HepG2 (cell line): ENCODE results near the gene ALG14. TPM values are rescaled to one million over a fixed set of nuclear protein-coding genes. Genes with fewer than 3 reads are reported as not detected.

Source experiments
- BCL6 ChIP-seq: IDR thresholded peaks from 2 replicates; pipeline ENCODE4 v1.6.1; 2016; ENCODE audit warnings: missing genetic modification reagents, missing compliant biosample characterization
- CCDC6 ChIP-seq: sonication (generic); formaldehyde crosslinking; IDR thresholded peaks from 2 replicates; pipeline ENCODE4 v1.8.1; 2022; ENCODE audit warnings: mild to moderate bottlenecking, missing genetic modification reagents, moderate library complexity
- EEA1 ChIP-seq: sonication (generic); formaldehyde crosslinking; IDR thresholded peaks from 2 replicates; pipeline ENCODE4 v1.5.1; 2020; ENCODE audit warnings: mild to moderate bottlenecking, missing genetic modification reagents, borderline replicate concordance
- POGK ChIP-seq: sonication (generic); formaldehyde crosslinking; conservative IDR thresholded peaks from 2 replicates; pipeline ENCODE4 v1.8.0; 2022; ENCODE audit warnings: mild to moderate bottlenecking, moderate library complexity, missing genetic modification reagents
- PRDM15 ChIP-seq: sonication (generic); formaldehyde crosslinking; IDR thresholded peaks from 2 replicates; pipeline ENCODE4 v1.4.0; 2020; ENCODE audit warnings: missing genetic modification reagents
- PRDM4 ChIP-seq: sonication (generic); formaldehyde crosslinking; IDR thresholded peaks from 2 replicates; pipeline ENCODE4 v1.9.0; 2021; ENCODE audit warnings: missing genetic modification reagents, borderline replicate concordance
- RELA ChIP-seq: sonication (generic); formaldehyde crosslinking; IDR thresholded peaks from 2 replicates; pipeline ENCODE4 v1.4.0; 2020; ENCODE audit warnings: missing genetic modification reagents
- REPIN1 ChIP-seq: sonication (generic); formaldehyde crosslinking; IDR thresholded peaks from 2 replicates; pipeline ENCODE4 v1.8.0; 2022; ENCODE audit warnings: missing genetic modification reagents, low read depth, mild to moderate bottlenecking, borderline replicate concordance
- SALL2 ChIP-seq: sonication (generic); formaldehyde crosslinking; IDR thresholded peaks from 2 replicates; pipeline ENCODE4 v1.8.1; 2023; ENCODE audit warnings: mild to moderate bottlenecking, missing genetic modification reagents, inconsistent platforms
- SATB2 ChIP-seq: sonication (generic); formaldehyde crosslinking; IDR thresholded peaks from 2 replicates; pipeline ENCODE4 v1.5.0; 2020; ENCODE audit warnings: missing genetic modification reagents
- SOX6 ChIP-seq, 2 experiments: fragments of 450-650 bp in 1 of 2; sonication (generic) in 1 of 2; formaldehyde crosslinking in 1 of 2; IDR thresholded peaks; 2 replicates each; pipeline versions ENCODE4 v1.4.0 to v1.6.1; 2017 to 2020; ENCODE audit warnings: antibody characterized with exemption in 1 of 2, mild to moderate bottlenecking in 1 of 2, missing genetic modification reagents in 1 of 2
- TRAFD1 ChIP-seq: sonication (generic); formaldehyde crosslinking; IDR thresholded peaks from 2 replicates; pipeline ENCODE4 v1.5.1; 2020; ENCODE audit warnings: missing genetic modification reagents, mild to moderate bottlenecking, borderline replicate concordance
- YY1 ChIP-seq: IDR thresholded peaks from 2 replicates; pipeline ENCODE4 v1.6.1; 2011; ENCODE audit warnings: low read length, low read depth, moderate library complexity, mild to moderate bottlenecking; ENCODE audit not compliant: insufficient read depth, insufficient replicate concordance
- ZNF501 ChIP-seq: sonication (generic); formaldehyde crosslinking; IDR thresholded peaks from 2 replicates; pipeline ENCODE4 v1.5.1; 2020; ENCODE audit warnings: mild to moderate bottlenecking, moderate library complexity, missing genetic modification reagents
- ZNF510 ChIP-seq: sonication (generic); formaldehyde crosslinking; IDR thresholded peaks from 2 replicates; pipeline ENCODE4 v1.4.0; 2020; ENCODE audit warnings: low read depth, mild to moderate bottlenecking, missing genetic modification reagents
- ZNF777 ChIP-seq: sonication (generic); formaldehyde crosslinking; IDR thresholded peaks from 2 replicates; pipeline ENCODE4 v1.4.0; 2020; ENCODE audit warnings: missing genetic modification reagents
- ZSCAN29 ChIP-seq: sonication (generic); formaldehyde crosslinking; conservative IDR thresholded peaks from 2 replicates; pipeline ENCODE4 v1.4.0; 2020; ENCODE audit warnings: mild to moderate bottlenecking, missing genetic modification reagents
- polyA plus RNA-seq, 8 experiments: library from polyadenylated mRNA; depleted of rRNA in 3 of 8; stranded (reverse) in 7 of 8; unstranded in 1 of 8; fragments of >200 nt; fragmentation: Illumina TruSeq in 4 of 8; extraction: Trizol in 4 of 8; gene quantifications; 2 replicates each; pipeline versions ENCODE4 v1.2.1 to v1.2.3, GENCODE V29; 2011 to 2016; ENCODE audit warnings: low read depth in 4 of 8, missing spikeins in 1 of 8, mixed read lengths in 1 of 8; ENCODE audit not compliant: insufficient read depth in 1 of 8
- total RNA-seq, 5 experiments: library from RNA; depleted of rRNA; stranded (reverse); fragments of >200 nt; fragmentation: Illumina TruSeq; extraction: Trizol; gene quantifications; 2 replicates each; pipeline ENCODE4 v1.2.3, GENCODE V29; 2016; ENCODE audit warnings: low read depth in 1 of 5

The ALG14 gene
- total and polyA plus RNA-seq, 2 of the 13 experiments (the other 11 are each of a cell fraction or from before 2014, with no cell fraction given) = 4.5 to 12.7 TPM

GRCh38 chr1:95117207-95118066, 44.7 kb upstream of the ALG14 start, which contains the start of gene TLCD4 (continued):
- no peak for TF ChIP-seq SALL2 (CRISPR knock-in tag)
- TF ChIP-seq REPIN1 (CRISPR knock-in tag) = no peak
- TF ChIP-seq PRDM4 (CRISPR knock-in tag) = no peak
- TF ChIP-seq CCDC6 (CRISPR knock-in tag) = 0 out of 2 replicates have a peak, but pooled peaks have one; percentile 4
- no peak for TF ChIP-seq BCL6 (CRISPR knock-in tag)
- TF ChIP-seq SATB2 (CRISPR knock-in tag) = 0 out of 2 replicates have a peak, but pooled peaks have one; percentile 70
- 0 out of 2 replicates have a peak, but pooled peaks have one; percentile 4 for TF ChIP-seq ZNF510 (CRISPR knock-in tag)
- TF ChIP-seq TRAFD1 (CRISPR knock-in tag) = no peak
- TF ChIP-seq SOX6 (IDR thresholded peaks at IDR 0.05) = no peak
- no peak for TF ChIP-seq SOX6 (CRISPR knock-in tag; IDR thresholded peaks at IDR 0.05)
- TF ChIP-seq POGK (CRISPR knock-in tag) = 0 out of 2 replicates have a peak, but pooled peaks have one; percentile 16
- peak; percentile 79 for TF ChIP-seq PRDM15 (CRISPR knock-in tag)
- TF ChIP-seq ZNF777 (CRISPR knock-in tag) = peak; percentile 71
- peak; percentile 23 for TF ChIP-seq YY1
- no peak for TF ChIP-seq ZSCAN29 (CRISPR knock-in tag)
- TF ChIP-seq RELA (CRISPR knock-in tag) = no peak
- TF ChIP-seq EEA1 (CRISPR knock-in tag) = no peak
- TF ChIP-seq ZNF501 (CRISPR knock-in tag) = peak; percentile 24; the same call in 1 of the 2 replicates
